GM12878 (cell line): Measurements from ENCODE around the gene TLE2. TPM values are rescaled to one million over a fixed set of nuclear protein-coding genes. Genes with fewer than 3 reads are reported as not detected.

ENCODE experiments used
- ATAC-seq: fragments of 200-7000 bp; cut with Tn5 transposase; 3 replicates; pipeline ENCODE4 v1.9.1; 2020; ENCODE audit warnings: mild to moderate bottlenecking, moderate library complexity
- BruUV-seq: library from RNA; stranded (reverse); fragments of 400-500 nt; replicated peaks from 2 replicates; lab custom pipeline; 2021; lab: Mats Ljungman, UMichigan
- CTCF ChIA-PET: fragments of 300-600 bp; sonication (Branson Sonifier 250); formaldehyde crosslinking; extraction: SDS; loops from one replicate; lab custom pipeline; 2021; ENCODE audit warnings: inconsistent platforms; lab: Yijun Ruan, JAX
- POLR2A ChIA-PET: fragments of 350-600 bp; formaldehyde crosslinking; extraction: SDS; loops from one replicate; lab custom pipeline; 2021; ENCODE audit warnings: inconsistent platforms; lab: Charles Lee
- RAD21 ChIA-PET: fragments of 300-600 bp; sonication (Branson Sonifier 250); formaldehyde crosslinking; loops from one replicate; lab custom pipeline; 2023; ENCODE audit warnings: antibody characterized with exemption; ENCODE audit not compliant: unreplicated experiment; lab: Charles Lee
- SMC1A ChIA-PET: fragments of 300-600 bp; sonication (Branson Sonifier 250); formaldehyde crosslinking; loops from one replicate; lab custom pipeline; 2023; ENCODE audit not compliant: unreplicated experiment, uncharacterized antibody; lab: Charles Lee
- DNase-seq: peaks from one replicate; pipeline ENCODE4 v3.0.0-alpha.2; 2011; ENCODE audit warnings: low read depth, low spot score
- FAIRE-seq: peaks from 3 replicates; lab custom pipeline; 2011; peaks lifted over from hg19 to GRCh38; lab: Jason Lieb, UNC
- H2AFZ ChIP-seq: 2 replicates; pipeline ENCODE4 v1.6.0; 2011; ENCODE audit warnings: low read depth, low read length, control low read depth; ENCODE audit not compliant: control insufficient read depth
- H3K27ac ChIP-seq: 2 replicates; pipeline ENCODE4 v1.5.1; 2011; ENCODE audit warnings: control low read depth; ENCODE audit not compliant: control insufficient read depth, insufficient read depth
- H3K27me3 ChIP-seq, 2 experiments: replicated peaks in 1 of 2; 2 replicates each; pipeline versions ENCODE4 v1.6.0 to v1.6.1; 2011; ENCODE audit warnings: low read length in 1 of 2; ENCODE audit not compliant: control insufficient read depth in 2 of 2, insufficient read depth in 2 of 2
- H3K36me3 ChIP-seq, 2 experiments: 2 replicates each; pipeline ENCODE4 v1.5.1; 2011; ENCODE audit warnings: low read length in 1 of 2; ENCODE audit not compliant: control insufficient read depth in 2 of 2, insufficient read depth in 2 of 2
- H3K4me1 ChIP-seq: 2 replicates; pipeline ENCODE4 v1.6.1; 2011; ENCODE audit warnings: mild to moderate bottlenecking, low read length, moderate library complexity, mixed read lengths; ENCODE audit not compliant: control insufficient read depth, insufficient read depth
- H3K4me2 ChIP-seq: 2 replicates; pipeline ENCODE4 v1.6.0; 2011; ENCODE audit warnings: control low read depth; ENCODE audit not compliant: control insufficient read depth, insufficient read depth
- H3K4me3 ChIP-seq: fragments of 200-600 bp; sonication (generic); 2 replicates; pipeline ENCODE4 v1.5.1; 2016
- H3K79me2 ChIP-seq: 2 replicates; pipeline ENCODE4 v1.6.0; 2011; ENCODE audit warnings: low read length; ENCODE audit not compliant: control insufficient read depth, insufficient read depth
- H3K9ac ChIP-seq: 2 replicates; pipeline ENCODE4 v1.8.0; 2011; ENCODE audit warnings: low read length, control low read depth, mixed read lengths; ENCODE audit not compliant: control insufficient read depth, insufficient read depth
- H3K9me3 ChIP-seq: replicated peaks from 3 replicates; pipeline ENCODE4 v1.5.1; 2011; ENCODE audit warnings: mild to moderate bottlenecking, low read length; ENCODE audit not compliant: control insufficient read depth, insufficient read depth
- H4K20me1 ChIP-seq: 2 replicates; pipeline ENCODE4 v1.6.0; 2011; ENCODE audit not compliant: control insufficient read depth, insufficient read depth
- CBFB ChIP-seq: IDR thresholded peaks from 2 replicates; pipeline ENCODE4 v1.6.1; 2016; ENCODE audit warnings: antibody characterized with exemption, low read depth
- CEBPB ChIP-seq, 2 experiments: fragments of 150-350 bp in 1 of 2; IDR thresholded peaks; 2 replicates each; pipeline ENCODE4 v1.6.1; 2012 to 2014; ENCODE audit warnings: low read depth in 2 of 2, low read length in 2 of 2, borderline replicate concordance in 1 of 2, inconsistent platforms in 1 of 2
- CREB1 ChIP-seq: IDR thresholded peaks from 2 replicates; pipeline ENCODE4 v1.6.1; 2012; ENCODE audit warnings: low read depth, mild to moderate bottlenecking, inconsistent platforms
- CUX1 ChIP-seq: IDR thresholded peaks from 2 replicates; pipeline ENCODE4 v1.6.1; 2012; ENCODE audit warnings: improper control_type of control experiment, low read depth, low read length; ENCODE audit not compliant: insufficient replicate concordance
- ESRRA ChIP-seq: IDR thresholded peaks from 2 replicates; pipeline ENCODE4 v1.6.1; 2012; ENCODE audit warnings: mild to moderate bottlenecking, low read length, improper control_type of control experiment
- FOXM1 ChIP-seq: IDR thresholded peaks from 2 replicates; pipeline ENCODE4 v1.6.1; 2012; ENCODE audit warnings: low read depth, mild to moderate bottlenecking, inconsistent platforms, low read length, moderate library complexity
- HDAC6 ChIP-seq: fragments of 200-600 bp; sonication (generic); IDR thresholded peaks from one replicate; pipeline ENCODE4 v1.8.0; 2017; ENCODE audit warnings: antibody characterized with exemption; ENCODE audit not compliant: unreplicated experiment
- MXI1 ChIP-seq: fragments of 150-350 bp; IDR thresholded peaks from 2 replicates; pipeline ENCODE4 v1.6.1; 2011; ENCODE audit warnings: low read depth, mild to moderate bottlenecking, inconsistent platforms, low read length, improper control_type of control experiment
- NFYB ChIP-seq: IDR thresholded peaks from 2 replicates; pipeline ENCODE4 v1.6.1; 2011; ENCODE audit warnings: low read depth, mild to moderate bottlenecking, low read length, improper control_type of control experiment, moderate library complexity; ENCODE audit not compliant: insufficient read depth
- POU2F2 ChIP-seq: IDR thresholded peaks from 3 replicates; pipeline ENCODE4 v1.6.1; 2011; ENCODE audit warnings: low read depth, mild to moderate bottlenecking, low read length, borderline replicate concordance
- SP1 ChIP-seq: IDR thresholded peaks from one replicate; pipeline ENCODE4 v1.6.1; 2011; ENCODE audit warnings: low read depth, low read length
- TBL1XR1 ChIP-seq: IDR thresholded peaks from 2 replicates; pipeline ENCODE4 v1.6.1; 2012; ENCODE audit warnings: low read depth, low read length, improper control_type of control experiment
- WGBS: methylation state at CpG from one replicate; pipeline ENCODE4 v1.1.6; 2016; ENCODE audit warnings: low lambda C conversion rate; ENCODE audit not compliant: insufficient replicate concordance, insufficient coverage; ENCODE audit errors: missing lambda C conversion rate; 5-methylcytosine and 5-hydroxymethylcytosine counted together
- in situ Hi-C: fragments of 300-500 bp; cut with MboI; formaldehyde crosslinking; loops from 9 replicates; pipeline ENCODE4 v1.14.3; 2018; ENCODE audit warnings: mixed read lengths
- intact Hi-C: fragments of 100-400 bp; cut with micrococcal nuclease; formaldehyde crosslinking; loops from one replicate; pipeline ENCODE4 v1.14.2; 2022; ENCODE audit not compliant: unreplicated experiment
- polyA plus RNA-seq, 11 experiments: library from polyadenylated mRNA; depleted of rRNA in 4 of 11; unstranded in 6 of 11; stranded (reverse) in 5 of 11; fragments of >200 nt; fragmentation: Nextera tagmentation in 4 of 11; fragmentation: Illumina TruSeq in 1 of 11; extraction: Ambion mirVana in 4 of 11; extraction: Trizol in 1 of 11; gene quantifications; 1 replicate in 1 of 11; 2 replicates in 10 of 11; pipeline versions ENCODE4 v1.2.1 to v1.2.3, GENCODE V29; 2011 to 2016; ENCODE audit warnings: inconsistent platforms in 2 of 11, missing spikeins in 2 of 11, low read depth in 1 of 11
- total RNA-seq, 4 experiments: library from RNA; depleted of rRNA in 3 of 4; stranded (reverse); fragments of >200 nt in 3 of 4; fragmentation: Illumina TruSeq in 1 of 4; extraction: Trizol in 1 of 4; gene quantifications; 2 replicates each; pipeline versions ENCODE4 v1.2.1 to v1.2.3, GENCODE V29; 2013 to 2021

TLE2 gene
- total and polyA plus RNA-seq, 10 of the 15 experiments (the other 5 are each of a cell fraction or from before 2014, with no cell fraction given): 0.05 to 0.21 (median 0.11) TPM; not detected in 5

DNA sequence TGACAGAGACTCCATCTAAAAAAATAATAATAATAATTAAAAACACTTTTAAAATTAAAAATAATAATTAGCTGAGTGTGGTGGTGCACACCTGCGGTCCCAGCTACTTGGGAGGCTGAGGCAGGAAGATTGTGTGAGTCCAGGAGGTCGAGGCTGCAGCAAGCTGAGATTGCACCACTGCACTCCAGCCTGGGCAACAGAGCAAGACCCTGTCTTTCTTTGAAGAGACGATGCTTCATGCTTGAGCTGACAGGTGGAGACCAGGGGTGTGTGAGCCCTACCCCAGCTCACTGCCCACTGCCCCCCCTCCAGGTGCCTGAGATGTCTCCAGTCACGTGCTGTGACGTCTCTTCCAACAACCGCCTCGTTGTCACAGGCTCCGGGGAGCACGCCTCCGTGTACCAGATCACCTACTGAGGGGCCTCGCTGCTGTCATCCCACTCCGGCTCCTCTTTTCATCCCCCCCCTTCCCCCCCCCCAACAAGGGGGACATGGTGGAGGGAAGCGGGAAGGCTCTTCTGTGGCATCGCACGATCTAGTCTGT lies 34.4 kb downstream of the TLE2 start:
- no peak for FAIRE-seq
- BruUV-seq: no TSS peak
- Histone ChIP-seq H3K27ac (no peak overlapping the region), H3K79me2 (no peaks in the 10 kb centered on the region), H3K9me3 (no peaks in the 10 kb centered on the region), H3K9ac (no peak overlapping the region), H4K20me1 (no peaks in the 10 kb centered on the region), H3K36me3 (no peaks in the 10 kb centered on the region), H3K4me2 (no peak overlapping the region), H3K4me1 (no peaks in the 10 kb centered on the region), H2AFZ (no peak overlapping the region), H3K27me3 (no peaks in the 10 kb centered on the region), H3K4me3 (no peak overlapping the region)
- CTCF ChIA-PET: interaction anchor here (0.7 kb wide), 1 partner anchor 82 kb away, joined by 3 read pairs; no protein-coding TSS in a partner anchor
- no peak for DNase-seq
- intact Hi-C loops (no loop called here), in situ Hi-C loops (no loop called here)
- no peak for ATAC-seq
- RAD21 ChIA-PET: no interaction called here
- POLR2A ChIA-PET: no interaction called here
- SMC1A ChIA-PET: no interaction called here
- WGBS: 66% methylated on average over 11 of the region's 15 CpGs
- no peak for TF ChIP-seq FOXM1

- in situ Hi-C loops: no loop called here
- ChIA-PET SMC1A (no interaction called here), POLR2A (no interaction called here), CTCF (no interaction called here), RAD21 (no interaction called here)
- no peak for FAIRE-seq
- intact Hi-C loops: no loop called here
- Histone ChIP-seq H3K9ac (no peak overlapping the region), H3K4me1 (no peaks in the 10 kb centered on the region), H3K27me3 (no peaks in the 10 kb centered on the region), H3K4me2 (no peak overlapping the region), H3K9me3 (no peaks in the 10 kb centered on the region), H3K36me3 (no peaks in the 10 kb centered on the region), H3K4me3 (no peak overlapping the region), H2AFZ (no peak overlapping the region), H4K20me1 (no peaks in the 10 kb centered on the region), H3K79me2 (no peaks in the 10 kb centered on the region), H3K27ac (no peak overlapping the region)
- no peak for ATAC-seq
- DNase-seq: no peak
- WGBS: 58% methylated on average over 2 of the region's 9 CpGs
- no TSS peak for BruUV-seq
- TF ChIP-seq CEBPB (IDR thresholded peaks at IDR 0.05; ENCODE audit: borderline replicate concordance in 1 of 2, low read depth in 2 of 2, low read length in 2 of 2): no peak
- TF ChIP-seq TBL1XR1: no peak
- TF ChIP-seq CUX1: no peak
- no peak for TF ChIP-seq NFYB
- no peak for TF ChIP-seq CREB1
- TF ChIP-seq CBFB: no peak
- TF ChIP-seq ESRRA: no peak
- no peak for TF ChIP-seq POU2F2
- TF ChIP-seq HDAC6: no peak
- TF ChIP-seq MXI1: no peak
- TF ChIP-seq SP1: no peak
These were observed 35.5 kb downstream of the TLE2 start for GRCh38 chr19:2993579-2993978.
